Activated T-helper 2 cell treated with anti-CD3 and anti-CD28 coated beads, Interferon-gamma antibody, Interleukin-2, Interleukin-4, amounts not matched to agents 10 μg/mL and 5 μg/mL and 100 μg/mL, durations not matched to agents 14 hours and 24 hours and 36 hours (primary cell): ENCODE results near the gene SCFD2. TPM values are rescaled to one million over a fixed set of nuclear protein-coding genes. Genes with fewer than 3 reads are reported as not detected.
A peak's percentile ranks its signal among the peaks of the same experiment; 100 is the strongest.
"Not testable (repeated sequence)": the region's sequence is repeated elsewhere in the genome, so short reads cannot be mapped to it uniquely, and the experiment has no call there.

Experiments used
- DNase-seq: peaks from one replicate; pipeline ENCODE4 v3.0.0; 2021; ENCODE audit warnings: low spot score
- H3K27ac Mint-ChIP-seq: one replicate; pipeline ENCODE4 v1.8.0; 2021; ENCODE audit warnings: mixed read lengths
- H3K27me3 Mint-ChIP-seq: one replicate; pipeline ENCODE4 v1.8.0; 2021; ENCODE audit warnings: low read depth, mixed read lengths
- H3K36me3 Mint-ChIP-seq: one replicate; pipeline ENCODE4 v1.8.0; 2021; ENCODE audit warnings: low read depth, mixed read lengths
- H3K4me1 Mint-ChIP-seq: one replicate; pipeline ENCODE4 v1.8.0; 2021; ENCODE audit warnings: low read depth, mixed read lengths
- H3K4me3 Mint-ChIP-seq: one replicate; pipeline ENCODE4 v1.8.0; 2021; ENCODE audit warnings: low read depth, mild to moderate bottlenecking, moderate library complexity, mixed read lengths
- H3K9me3 Mint-ChIP-seq: one replicate; pipeline ENCODE4 v1.8.0; 2021; ENCODE audit warnings: mixed read lengths
- intact Hi-C: fragments of 100-400 bp; cut with micrococcal nuclease; formaldehyde crosslinking; loops from one replicate; pipeline ENCODE4 v1.15.1; 2023
- total RNA-seq: library from RNA; stranded (reverse); gene quantifications from 2 replicates; pipeline ENCODE4 v1.2.3, GENCODE V29; 2022

Gene SCFD2
- total RNA-seq, 1 donor from 2014 or later: 26.3 TPM

- peak overlapping the region; percentile 95 for H3K4me3 Mint-ChIP-seq
- peaks cover 16% of the 10 kb centered on the region for H3K36me3 Mint-ChIP-seq
- peaks cover 11% of the 10 kb centered on the region for H3K27me3 Mint-ChIP-seq
- H3K27ac Mint-ChIP-seq: no peak overlapping the region
- intact Hi-C loops: loop anchor here (5.0 to 10.0 kb wide), 3 partner anchors 250 to 698 kb away; partner anchors contain the start of gene CHIC2
- no peaks in the 10 kb centered on the region for H3K9me3 Mint-ChIP-seq
- H3K4me1 Mint-ChIP-seq: peaks cover 42% of the 10 kb centered on the region
- DNase-seq: no peak
Measured at GRCh38 chr4:53364624-53365023, 1.2 kb downstream of the SCFD2 start.

- intact Hi-C loops: loop anchor here (10.0 kb wide), 1 partner anchor 247 kb away; no protein-coding TSS in a partner anchor
- Mint-ChIP-seq H3K9me3 (no peaks in the 10 kb centered on the region), H3K4me3 (peak overlapping the region; percentile 2), H3K36me3 (peaks cover 24% of the 10 kb centered on the region), H3K27ac (no peak overlapping the region), H3K4me1 (peaks cover 43% of the 10 kb centered on the region), H3K27me3 (no peaks in the 10 kb centered on the region)
- no peak for DNase-seq
Measured at GRCh38 chr4:53362093-53362492, 3.8 kb downstream of the SCFD2 start.

GRCh38 chr4:53361451-53361850 is 4.4 kb downstream of the SCFD2 start:
- Mint-ChIP-seq H3K27ac (no peak overlapping the region), H3K36me3 (peaks cover 24% of the 10 kb centered on the region), H3K4me3 (no peak overlapping the region), H3K27me3 (no peaks in the 10 kb centered on the region), H3K9me3 (no peaks in the 10 kb centered on the region), H3K4me1 (peaks cover 38% of the 10 kb centered on the region)
- intact Hi-C loops: loop anchor here (10.0 kb wide), 1 partner anchor 247 kb away; no protein-coding TSS in a partner anchor
- no peak for DNase-seq

GRCh38 chr4:53355930-53356521 is 9.8 kb downstream of the SCFD2 start:
- no peak for DNase-seq
- Mint-ChIP-seq H3K4me1 (peaks cover 20% of the 10 kb centered on the region), H3K9me3 (no peaks in the 10 kb centered on the region), H3K36me3 (peaks cover 47% of the 10 kb centered on the region), H3K27me3 (no peaks in the 10 kb centered on the region), H3K4me3 (no peak overlapping the region), H3K27ac (no peak overlapping the region)
- intact Hi-C loops: no loop called here

- H3K4me3 Mint-ChIP-seq: no peak overlapping the region
- DNase-seq: no peak
- H3K27me3 Mint-ChIP-seq: no peaks in the 10 kb centered on the region
- no peak overlapping the region for H3K27ac Mint-ChIP-seq
- intact Hi-C loops: no loop called here
- peaks cover 11% of the 10 kb centered on the region for H3K4me1 Mint-ChIP-seq
- H3K36me3 Mint-ChIP-seq: peaks cover 51% of the 10 kb centered on the region
- no peaks in the 10 kb centered on the region for H3K9me3 Mint-ChIP-seq
Measured at GRCh38 chr4:53354012-53354722, 11.7 kb downstream of the SCFD2 start.

- Mint-ChIP-seq H3K27ac (no peak overlapping the region), H3K27me3 (no peaks in the 10 kb centered on the region), H3K36me3 (peaks cover 68% of the 10 kb centered on the region), H3K4me1 (no peaks in the 10 kb centered on the region), H3K4me3 (no peak overlapping the region), H3K9me3 (peaks cover 13% of the 10 kb centered on the region)
- DNase-seq: no peak
- intact Hi-C loops: no loop called here
Measured at GRCh38 chr4:53349091-53349491, 16.8 kb downstream of the SCFD2 start.

GRCh38 chr4:53348046-53348445 is 17.8 kb downstream of the SCFD2 start:
- no peaks in the 10 kb centered on the region for H3K27me3 Mint-ChIP-seq
- peaks cover 64% of the 10 kb centered on the region for H3K36me3 Mint-ChIP-seq
- H3K4me1 Mint-ChIP-seq: no peaks in the 10 kb centered on the region
- DNase-seq: no peak
- H3K9me3 Mint-ChIP-seq: peaks cover 13% of the 10 kb centered on the region
- no peak overlapping the region for H3K4me3 Mint-ChIP-seq
- intact Hi-C loops: no loop called here
- no peak overlapping the region for H3K27ac Mint-ChIP-seq

- intact Hi-C loops: no loop called here
Measured at GRCh38 chr4:53346920-53347852, 18.7 kb downstream of the SCFD2 start.

GRCh38 chr4:53346392-53346791 is 19.5 kb downstream of the SCFD2 start:
- H3K36me3 Mint-ChIP-seq: peaks cover 53% of the 10 kb centered on the region
- H3K27ac Mint-ChIP-seq, intact Hi-C loops, H3K27me3 Mint-ChIP-seq, DNase-seq, H3K4me3 Mint-ChIP-seq, H3K4me1 Mint-ChIP-seq: not testable (repeated sequence)
- H3K9me3 Mint-ChIP-seq: peaks cover 13% of the 10 kb centered on the region

More at GRCh38 chr4:53346920-53347852, 18.7 kb downstream of the SCFD2 start:
- Mint-ChIP-seq H3K27me3 (no peaks in the 10 kb centered on the region), H3K36me3 (peaks cover 55% of the 10 kb centered on the region), H3K4me3 (no peak overlapping the region), H3K27ac (no peak overlapping the region), H3K4me1 (no peaks in the 10 kb centered on the region), H3K9me3 (peaks cover 13% of the 10 kb centered on the region)
- DNase-seq: no peak

- H3K4me1 Mint-ChIP-seq, H3K27ac Mint-ChIP-seq, DNase-seq, intact Hi-C loops, H3K4me3 Mint-ChIP-seq, H3K27me3 Mint-ChIP-seq: not testable (repeated sequence)
- Mint-ChIP-seq H3K36me3 (peaks cover 24% of the 10 kb centered on the region), H3K9me3 (peaks cover 13% of the 10 kb centered on the region)
Measured at GRCh38 chr4:53340145-53340544, 25.7 kb downstream of the SCFD2 start.

GRCh38 chr4:53334916-53335315 is 30.9 kb downstream of the SCFD2 start:
- H3K4me3 Mint-ChIP-seq, H3K27ac Mint-ChIP-seq, H3K4me1 Mint-ChIP-seq, intact Hi-C loops, H3K9me3 Mint-ChIP-seq, H3K27me3 Mint-ChIP-seq, DNase-seq: not testable (repeated sequence)
- peaks cover 18% of the 10 kb centered on the region for H3K36me3 Mint-ChIP-seq

- H3K4me3 Mint-ChIP-seq: no peak overlapping the region
- H3K27ac Mint-ChIP-seq: no peak overlapping the region
Measured at GRCh38 chr4:53326535-53326934, 39.3 kb downstream of the SCFD2 start.

More at GRCh38 chr4:53326535-53326934, 39.3 kb downstream of the SCFD2 start:
- H3K9me3 Mint-ChIP-seq: no peaks in the 10 kb centered on the region
- peaks cover 5% of the 10 kb centered on the region for H3K4me1 Mint-ChIP-seq
- peaks cover 6% of the 10 kb centered on the region for H3K36me3 Mint-ChIP-seq
- intact Hi-C loops: no loop called here
- no peaks in the 10 kb centered on the region for H3K27me3 Mint-ChIP-seq
- no peak for DNase-seq
